Measurements from ENCODE around the gene SERPING1. TPM values are rescaled to one million over a fixed set of nuclear protein-coding genes. Genes with fewer than 3 reads are reported as not detected.

SERPING1 gene
- total and polyA plus RNA-seq, 2 donors: 9.8 to 164 TPM

Other genes with a start within 250 kb of the SERPING1 start
- 83.9 TPM for gene PRG3, start 216.5 kb upstream of the SERPING1 start, total RNA-seq
- gene PRG3, start 216.5 kb upstream of the SERPING1 start, polyA plus RNA-seq: 2.5 TPM
- 212 TPM for gene PRG2, start 207.0 kb upstream of the SERPING1 start, total RNA-seq
- gene PRG2, start 207.0 kb upstream of the SERPING1 start, polyA plus RNA-seq: 14.6 TPM
- 17.8 TPM for gene SLC43A3, start 170.6 kb upstream of the SERPING1 start, total RNA-seq
- gene SLC43A3, start 170.6 kb upstream of the SERPING1 start, polyA plus RNA-seq: 28.7 TPM
- 0.42 TPM for gene RTN4RL2, start 137.2 kb upstream of the SERPING1 start, total RNA-seq
- gene RTN4RL2, start 137.2 kb upstream of the SERPING1 start, polyA plus RNA-seq: 1.4 TPM
- 2.3 TPM for gene SLC43A1, start 82.0 kb upstream of the SERPING1 start, total RNA-seq
- 5.1 TPM for gene SLC43A1, start 82.0 kb upstream of the SERPING1 start, polyA plus RNA-seq
- gene TIMM10, start 66.9 kb upstream of the SERPING1 start, total RNA-seq: 46.3 TPM
- 49.3 TPM for gene TIMM10, start 66.9 kb upstream of the SERPING1 start, polyA plus RNA-seq
- 0.05 TPM for gene SMTNL1, start 60.1 kb upstream of the SERPING1 start, total RNA-seq
- 0.05 TPM for gene SMTNL1, start 60.1 kb upstream of the SERPING1 start, polyA plus RNA-seq
- gene UBE2L6, start 30.0 kb upstream of the SERPING1 start, total RNA-seq: 119 TPM
- 98.7 TPM for gene UBE2L6, start 30.0 kb upstream of the SERPING1 start, polyA plus RNA-seq
- gene YPEL4, start 52.2 kb downstream of the SERPING1 start, total RNA-seq: 0.94 TPM
- 5.9 TPM for gene YPEL4, start 52.2 kb downstream of the SERPING1 start, polyA plus RNA-seq
- 22.0 TPM for gene CLP1, start 60.1 kb downstream of the SERPING1 start, total RNA-seq
- gene CLP1, start 60.1 kb downstream of the SERPING1 start, polyA plus RNA-seq: 13.6 TPM
- gene ZDHHC5, start 70.4 kb downstream of the SERPING1 start, total RNA-seq: 17.4 TPM
- gene ZDHHC5, start 70.4 kb downstream of the SERPING1 start, polyA plus RNA-seq: 21.0 TPM
- gene MED19, start 114.5 kb downstream of the SERPING1 start, total RNA-seq: 19.4 TPM
- 13.3 TPM for gene MED19, start 114.5 kb downstream of the SERPING1 start, polyA plus RNA-seq
- gene TMX2, start 114.9 kb downstream of the SERPING1 start, total RNA-seq: 60.2 TPM
- gene TMX2, start 114.9 kb downstream of the SERPING1 start, polyA plus RNA-seq: 61.4 TPM
- 206 TPM for gene SELENOH, start 143.8 kb downstream of the SERPING1 start, total RNA-seq
- 198 TPM for gene SELENOH, start 143.8 kb downstream of the SERPING1 start, polyA plus RNA-seq
- gene BTBD18, start 154.1 kb downstream of the SERPING1 start, total RNA-seq: under 0.01 TPM
- 0.02 TPM for gene BTBD18, start 154.1 kb downstream of the SERPING1 start, polyA plus RNA-seq
- 38.6 TPM for gene CTNND1, start 164.1 kb downstream of the SERPING1 start, total RNA-seq
- gene CTNND1, start 164.1 kb downstream of the SERPING1 start, polyA plus RNA-seq: 34.9 TPM

Measured in thymus (tissue), 2 donors.